Fibroblast of skin of back (primary cell): Measurements from ENCODE around the gene DCDC1.
"Not testable (repeated sequence)": the region's sequence is repeated elsewhere in the genome, so short reads cannot be mapped to it uniquely, and the experiment has no call there.

Experiments
- DNase-seq: peaks from one replicate; pipeline ENCODE4 v3.0.0-alpha.2; 2013

The DCDC1 gene

GRCh38 chr11:31328697-31329096 is 40.8 kb downstream of the DCDC1 start:
- no peak for DNase-seq

GRCh38 chr11:31327417-31327816 is 42.1 kb downstream of the DCDC1 start:
- DNase-seq, result no peak

GRCh38 chr11:31326470-31327148 is 42.9 kb downstream of the DCDC1 start:
- no peak for DNase-seq

DNA sequence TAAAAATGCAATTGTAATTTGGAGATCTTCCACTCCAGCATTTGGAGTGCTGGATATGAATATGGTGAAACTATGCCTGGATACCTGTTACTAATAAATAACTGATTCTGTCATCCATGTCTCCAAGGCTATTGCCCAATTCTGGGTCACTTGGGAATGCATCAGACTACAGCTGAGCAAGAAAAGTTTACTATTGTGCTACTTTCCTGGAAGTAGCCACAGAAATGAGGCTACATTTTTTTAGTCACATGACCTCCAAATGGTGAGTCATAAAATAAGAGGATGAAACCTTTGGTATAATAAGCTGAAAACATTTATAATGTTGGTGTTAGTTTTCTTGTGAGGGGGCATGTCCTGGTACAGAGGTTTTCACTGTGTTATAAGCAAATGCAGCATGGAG is 44.4 kb downstream of the DCDC1 start:
- peak; percentile 58 for DNase-seq

- DNase-seq, result no peak
Measured at GRCh38 chr11:31323145-31323544, 46.4 kb downstream of the DCDC1 start.

- not testable (repeated sequence) for DNase-seq
Measured at GRCh38 chr11:31321494-31321893, 48.0 kb downstream of the DCDC1 start.

GRCh38 chr11:31303644-31304180 is 65.8 kb downstream of the DCDC1 start:
- DNase-seq, result no peak

DNA sequence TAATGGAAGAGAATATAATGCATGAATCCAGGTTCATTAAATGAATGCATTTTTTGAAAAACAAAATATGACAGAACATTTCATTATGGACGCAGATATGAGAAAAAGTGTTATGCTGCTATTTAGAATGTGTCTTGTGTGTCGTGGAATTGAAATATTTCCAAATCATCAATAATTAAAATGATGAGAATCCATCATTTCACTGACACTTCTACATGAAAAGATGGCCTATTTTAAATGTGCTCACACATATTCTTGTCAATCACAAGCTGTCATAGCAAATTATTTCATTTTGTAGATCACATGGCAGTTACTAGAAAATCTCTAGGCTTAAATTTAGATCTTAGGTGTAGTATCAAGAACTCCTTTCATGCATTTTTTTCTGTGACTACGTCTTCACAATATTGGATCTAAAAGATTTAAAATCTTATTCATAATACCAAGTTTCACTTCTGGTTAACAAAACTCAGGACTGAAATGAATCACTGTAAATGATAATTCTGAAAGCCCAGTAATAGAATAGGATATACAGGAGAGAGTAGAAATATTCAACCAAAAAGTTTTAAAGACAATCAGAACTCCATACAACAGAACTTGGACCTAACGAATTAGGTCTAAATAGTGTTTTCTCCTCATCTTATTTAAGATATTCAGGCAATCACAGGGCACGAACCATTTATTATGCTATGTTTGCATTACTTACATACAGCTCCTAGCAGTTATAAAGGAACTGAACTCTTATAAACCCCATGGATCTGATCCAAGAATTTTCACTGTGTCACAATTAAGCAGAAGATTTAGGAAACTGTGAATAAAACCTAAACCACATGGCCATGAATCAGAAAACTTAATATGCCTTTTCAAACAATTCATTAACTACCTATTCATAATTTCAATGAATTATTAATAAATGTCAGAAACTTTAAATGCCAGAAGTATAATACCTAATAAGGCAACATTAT is 67.7 kb downstream of the DCDC1 start:
- no peak for DNase-seq

DNA sequence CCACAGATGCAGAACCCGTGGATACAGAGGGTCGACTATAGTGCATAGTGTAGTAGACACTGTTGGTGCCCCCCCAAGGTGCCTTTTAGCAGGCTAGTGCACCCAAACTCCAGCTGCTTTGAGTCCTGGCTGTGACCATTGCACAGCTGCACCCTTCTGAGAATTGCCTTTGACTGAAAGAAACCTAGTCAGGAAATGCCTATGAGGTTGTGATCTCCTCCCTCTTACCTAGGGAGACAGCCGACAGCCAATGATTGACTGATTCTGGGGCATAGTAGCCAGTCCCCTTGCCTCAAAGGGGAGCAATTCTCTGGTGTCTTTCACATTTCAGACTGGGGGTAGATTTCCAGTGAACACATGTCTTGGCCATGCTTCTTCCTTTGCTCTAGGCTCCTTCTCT is 74.2 kb downstream of the DCDC1 start:
- DNase-seq, result no peak

GRCh38 chr11:31273527-31273926 is 96.0 kb downstream of the DCDC1 start:
- not testable (repeated sequence) for DNase-seq

- no peak for DNase-seq
Measured at GRCh38 chr11:31267720-31268119, 101.8 kb downstream of the DCDC1 start.

DNA sequence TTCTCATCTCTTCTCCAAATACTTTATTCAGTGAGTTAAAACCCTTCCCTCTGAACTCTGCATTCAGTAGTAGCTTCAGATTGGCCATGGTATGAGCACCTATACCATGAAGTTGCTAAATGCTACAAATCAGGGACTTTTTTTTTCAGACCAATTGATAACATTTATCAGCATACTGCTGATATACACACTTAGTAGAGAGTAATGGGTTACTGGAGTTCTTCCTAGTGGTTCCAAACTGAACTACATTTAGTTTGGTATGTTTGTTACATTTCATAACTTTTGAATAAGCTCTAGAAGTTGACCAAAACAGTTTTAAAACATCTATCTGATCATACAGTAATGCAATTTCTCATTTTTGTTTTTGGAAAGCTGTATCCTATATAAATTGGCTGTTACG is 104.7 kb downstream of the DCDC1 start:
- DNase-seq, result no peak

GRCh38 chr11:31262761-31263160 is 106.8 kb downstream of the DCDC1 start:
- DNase-seq, result peak; percentile 90

DNA sequence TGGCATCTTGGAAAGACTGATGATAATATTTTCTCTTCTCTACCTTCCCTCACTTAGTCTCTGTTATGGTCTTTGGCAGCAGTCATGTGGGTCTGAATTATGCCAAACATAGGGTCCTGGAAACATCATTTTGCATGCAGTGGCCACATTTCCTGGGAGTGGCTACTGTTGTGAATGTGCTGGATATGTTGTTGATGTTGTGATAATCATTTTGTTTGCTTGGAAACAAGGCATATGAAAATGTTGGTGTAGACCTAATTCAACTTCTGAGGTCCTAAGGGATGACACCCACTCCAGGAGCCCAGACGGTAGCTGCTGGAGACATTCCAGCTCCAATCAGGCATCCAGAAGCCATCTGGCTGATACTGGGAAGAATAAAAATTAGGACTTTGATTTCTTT is 109.7 kb downstream of the DCDC1 start:
- no peak for DNase-seq

- DNase-seq, result peak; percentile 6
Measured at GRCh38 chr11:31254415-31254814, 115.1 kb downstream of the DCDC1 start.

GRCh38 chr11:31248768-31249167 is 120.8 kb downstream of the DCDC1 start:
- no peak for DNase-seq

- no peak for DNase-seq
Measured at GRCh38 chr11:31247321-31247720, 122.2 kb downstream of the DCDC1 start.

DNA sequence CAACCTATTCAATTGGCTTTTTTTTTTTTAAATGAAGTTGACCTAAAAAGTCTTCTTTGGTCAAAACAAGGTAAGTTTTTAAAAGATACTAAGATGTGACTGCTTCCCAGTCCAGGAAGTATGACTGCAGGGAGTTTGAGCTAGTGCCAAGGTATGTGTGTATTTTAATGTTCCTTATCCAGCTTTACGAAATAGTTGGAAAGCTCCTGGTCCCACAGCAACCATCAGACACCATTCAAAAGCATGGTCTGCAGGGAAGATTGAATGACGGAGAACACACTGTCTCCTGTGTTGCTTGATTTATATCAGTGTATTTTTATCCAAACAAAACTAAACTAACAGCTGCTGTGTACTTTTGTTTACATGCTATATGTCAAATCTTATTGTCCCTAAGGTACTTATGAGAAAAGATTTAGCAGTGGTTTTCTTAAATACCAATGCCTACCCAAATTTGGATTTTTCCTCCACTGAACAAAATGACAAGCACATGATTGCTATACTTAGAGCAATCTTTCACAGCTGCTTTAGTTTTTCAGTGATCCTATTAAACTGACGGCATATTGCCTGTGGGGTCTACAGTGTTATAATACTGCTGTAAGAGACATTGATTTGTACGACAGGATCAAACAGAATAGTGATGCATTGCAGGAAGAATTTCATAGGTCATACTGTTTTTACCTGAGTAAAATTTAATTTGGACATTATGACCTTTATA is 122.9 kb downstream of the DCDC1 start:
- peak; percentile 20 for DNase-seq

- DNase-seq, result no peak
Measured at GRCh38 chr11:31243706-31244105, 125.8 kb downstream of the DCDC1 start.

- peak; percentile 49 for DNase-seq
Measured at GRCh38 chr11:31240340-31240904, 129.1 kb downstream of the DCDC1 start.

- DNase-seq, result peak; percentile 20
Measured at GRCh38 chr11:31237819-31238760, 131.4 kb downstream of the DCDC1 start.
